Fibroblast of mammary gland (primary cell): ENCODE data around the gene ATP6V0C.

Experiments
- DNase-seq: peaks from one replicate; pipeline ENCODE4 v3.0.0-alpha.2; 2010; ENCODE audit warnings: low read depth
- H3K4me3 ChIP-seq: 2 replicates; pipeline ENCODE4 v1.5.1; 2011; ENCODE audit warnings: low read depth, mild to moderate bottlenecking, low read length, moderate library complexity; ENCODE audit not compliant: control insufficient read depth
- CTCF ChIP-seq: conservative IDR thresholded peaks from 2 replicates; pipeline ENCODE4 v1.5.1; 2011; ENCODE audit warnings: low read depth, low read length, inconsistent platforms; ENCODE audit not compliant: control insufficient read depth, insufficient read depth

ATP6V0C gene

GRCh38 chr16:2493605-2494004 lies 20.1 kb upstream of the ATP6V0C start:
- TF ChIP-seq CTCF = no peak
- H3K4me3 ChIP-seq = no peak overlapping the region
- no peak for DNase-seq

- no peak for DNase-seq
- TF ChIP-seq CTCF = no peak
- H3K4me3 ChIP-seq = no peak overlapping the region
These were observed 19.1 kb upstream of the ATP6V0C start for GRCh38 chr16:2494616-2495015.

- H3K4me3 ChIP-seq = no peak overlapping the region
- no peak for TF ChIP-seq CTCF
- DNase-seq = no peak
These were observed 18.7 kb upstream of the ATP6V0C start for GRCh38 chr16:2495041-2495440.

GRCh38 chr16:2496223-2497115 lies 17.3 kb upstream of the ATP6V0C start:
- DNase-seq = no peak
- no peak for TF ChIP-seq CTCF
- H3K4me3 ChIP-seq = no peak overlapping the region

- DNase-seq = peak; percentile 33
- H3K4me3 ChIP-seq = no peak overlapping the region
- TF ChIP-seq CTCF = no peak
These were observed 16.6 kb upstream of the ATP6V0C start for GRCh38 chr16:2497116-2497630.

GRCh38 chr16:2497695-2498484 lies 15.9 kb upstream of the ATP6V0C start:
- TF ChIP-seq CTCF = no peak
- H3K4me3 ChIP-seq = no peak overlapping the region
- DNase-seq = no peak
